ENCODE data around the gene ST6GAL1.

ST6GAL1 gene

GRCh38 chr3:186996356-186996755 is 66.0 kb downstream of the ST6GAL1 start:
- no peak for DNase-seq (ENCODE audit: low spot score)
- no peak for TF ChIP-seq CTCF (IDR thresholded peaks at IDR 0.05; ENCODE audit: extremely low read depth, missing control alignments)

- no peak for TF ChIP-seq CTCF (IDR thresholded peaks at IDR 0.05; ENCODE audit: extremely low read depth, missing control alignments)
- no peak for DNase-seq (ENCODE audit: low spot score)
Observed at GRCh38 chr3:186997061-186997460, 66.7 kb downstream of the ST6GAL1 start.

GRCh38 chr3:186997473-186997939 is 67.2 kb downstream of the ST6GAL1 start:
- no peak for TF ChIP-seq CTCF (IDR thresholded peaks at IDR 0.05; ENCODE audit: extremely low read depth, missing control alignments)
- DNase-seq (ENCODE audit: low spot score): peak; percentile 35

GRCh38 chr3:186998937-186999368 is 68.6 kb downstream of the ST6GAL1 start:
- no peak for DNase-seq (ENCODE audit: low spot score)
- no peak for TF ChIP-seq CTCF (IDR thresholded peaks at IDR 0.05; ENCODE audit: extremely low read depth, missing control alignments)

GRCh38 chr3:187000711-187001151 is 70.4 kb downstream of the ST6GAL1 start:
- DNase-seq (ENCODE audit: low spot score): peak; percentile 57

GRCh38 chr3:187002915-187003314 is 72.6 kb downstream of the ST6GAL1 start:
- DNase-seq (ENCODE audit: low spot score): no peak
- TF ChIP-seq CTCF (IDR thresholded peaks at IDR 0.05; ENCODE audit: extremely low read depth, missing control alignments): no peak

More at GRCh38 chr3:187000711-187001151, 70.4 kb downstream of the ST6GAL1 start:
- TF ChIP-seq CTCF (IDR thresholded peaks at IDR 0.05; ENCODE audit: extremely low read depth, missing control alignments): no peak

- DNase-seq (ENCODE audit: low spot score): no peak
- TF ChIP-seq CTCF (IDR thresholded peaks at IDR 0.05; ENCODE audit: extremely low read depth, missing control alignments): no peak
Observed at GRCh38 chr3:187005827-187006481, 75.6 kb downstream of the ST6GAL1 start.
